ENCODE results near the gene TAC4.
A peak's percentile ranks its signal among the peaks of the same experiment; 100 is the strongest.

Gene TAC4

GRCh38 chr17:49848739-49849138 is 870 bp upstream of the TAC4 start:
- DNase-seq (ENCODE audit: low read depth), result no peak
- in situ Hi-C loops (cut with HindIII; ENCODE audit: low sequenced_read_pairs), result no loop called here
- no peak overlapping the region for H3K4me3 ChIP-seq (ENCODE audit: low read depth, low read length)
- TF ChIP-seq CTCF (IDR thresholded peaks at IDR 0.05; ENCODE audit: low read depth, low read length, missing control alignments), result no peak

GRCh38 chr17:49846938-49847712 is 744 bp downstream of the TAC4 start:
- DNase-seq (ENCODE audit: low read depth), result no peak
- in situ Hi-C loops (cut with HindIII; ENCODE audit: low sequenced_read_pairs), result no loop called here
- no peak overlapping the region for H3K4me3 ChIP-seq (ENCODE audit: low read depth, low read length)
- no peak for TF ChIP-seq CTCF (IDR thresholded peaks at IDR 0.05; ENCODE audit: low read depth, low read length, missing control alignments)

GRCh38 chr17:49845321-49845720 is 2.5 kb downstream of the TAC4 start:
- no peak overlapping the region for H3K4me3 ChIP-seq (ENCODE audit: low read depth, low read length)
- in situ Hi-C loops (cut with HindIII; ENCODE audit: low sequenced_read_pairs), result no loop called here
- DNase-seq (ENCODE audit: low read depth), result no peak
- TF ChIP-seq CTCF (IDR thresholded peaks at IDR 0.05; ENCODE audit: low read depth, low read length, missing control alignments), result no peak

GRCh38 chr17:49843774-49844350 is 4.0 kb downstream of the TAC4 start:
- in situ Hi-C loops (cut with HindIII; ENCODE audit: low sequenced_read_pairs), result no loop called here
- no peak for DNase-seq (ENCODE audit: low read depth)
- H3K4me3 ChIP-seq (ENCODE audit: low read depth, low read length), result no peak overlapping the region
- peak; percentile 37 for TF ChIP-seq CTCF (IDR thresholded peaks at IDR 0.05; ENCODE audit: low read depth, low read length, missing control alignments)

GRCh38 chr17:49842846-49843245 is 5.0 kb downstream of the TAC4 start:
- no peak for DNase-seq (ENCODE audit: low read depth)
- in situ Hi-C loops (cut with HindIII; ENCODE audit: low sequenced_read_pairs), result no loop called here
- no peak for TF ChIP-seq CTCF (IDR thresholded peaks at IDR 0.05; ENCODE audit: low read depth, low read length, missing control alignments)
- H3K4me3 ChIP-seq (ENCODE audit: low read depth, low read length), result no peak overlapping the region

- no peak for DNase-seq (ENCODE audit: low read depth)
- no peak overlapping the region for H3K4me3 ChIP-seq (ENCODE audit: low read depth, low read length)
- TF ChIP-seq CTCF (IDR thresholded peaks at IDR 0.05; ENCODE audit: low read depth, low read length, missing control alignments), result no peak
- in situ Hi-C loops (cut with HindIII; ENCODE audit: low sequenced_read_pairs), result no loop called here
Measured at GRCh38 chr17:49842371-49842770, 5.5 kb downstream of the TAC4 start.

Data from astrocyte of the cerebellum (primary cell).